ENCODE results near the gene ABCC1. TPM values are rescaled to one million over a fixed set of nuclear protein-coding genes. Genes with fewer than 3 reads are reported as not detected.

The ABCC1 gene
- polyA plus RNA-seq, 1 donor (not counting 4 experiments of a cell fraction or from before 2014, with no cell fraction given) = 19.4 TPM

DNA sequence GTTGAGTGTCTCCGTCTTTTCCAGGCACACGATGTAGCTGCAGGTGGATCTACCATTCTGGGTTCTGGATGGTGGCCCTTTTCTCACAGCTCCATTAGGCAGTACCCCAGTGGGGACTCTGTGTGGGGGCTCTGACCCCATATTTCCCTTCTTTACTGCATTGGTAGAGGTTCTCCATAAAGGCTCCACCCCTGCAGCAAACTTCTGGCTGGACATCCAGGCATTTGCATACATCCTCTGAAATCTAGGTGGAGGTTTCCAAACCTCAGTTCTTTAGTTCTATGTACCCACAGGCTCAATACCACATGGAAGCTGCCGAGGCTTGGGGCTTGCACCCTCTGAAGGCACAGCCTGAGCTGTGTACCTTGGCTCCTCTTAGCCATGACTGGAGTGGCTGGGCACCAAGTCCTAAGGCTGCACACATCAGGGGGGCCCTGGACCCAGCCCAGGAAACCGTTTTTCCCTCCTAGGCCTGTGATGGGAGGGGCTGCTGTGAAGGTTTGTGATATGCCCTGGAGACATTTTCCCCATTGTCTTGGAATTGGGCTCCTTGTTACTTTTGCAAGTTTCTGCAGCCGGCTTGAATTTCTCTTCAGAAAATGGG is 14.0 kb downstream of the ABCC1 start:
- H2AFZ ChIP-seq (ENCODE audit: control insufficient read depth, low read length) = no peak overlapping the region
- no peak overlapping the region for H3K9ac ChIP-seq (ENCODE audit: control insufficient read depth, extremely low read depth, insufficient read depth, low read length)
- FAIRE-seq (no peak), DNase-seq (ENCODE audit: low read depth, low spot score) (no peak)
- no peak overlapping the region for H3K27ac ChIP-seq (ENCODE audit: control insufficient read depth, insufficient read depth, low read length)
- H3K4me2 ChIP-seq (ENCODE audit: control insufficient read depth, extremely low read depth, insufficient read depth, low read depth, low read length) = no peak overlapping the region
- no peaks in the 10 kb centered on the region for H3K27me3 ChIP-seq (ENCODE audit: control insufficient read depth, extremely low read depth, insufficient read depth, low read length)
- TF ChIP-seq EZH2 (IDR thresholded peaks at IDR 0.05; ENCODE audit: low read length) = no peak
- TF ChIP-seq, protein P1, sequence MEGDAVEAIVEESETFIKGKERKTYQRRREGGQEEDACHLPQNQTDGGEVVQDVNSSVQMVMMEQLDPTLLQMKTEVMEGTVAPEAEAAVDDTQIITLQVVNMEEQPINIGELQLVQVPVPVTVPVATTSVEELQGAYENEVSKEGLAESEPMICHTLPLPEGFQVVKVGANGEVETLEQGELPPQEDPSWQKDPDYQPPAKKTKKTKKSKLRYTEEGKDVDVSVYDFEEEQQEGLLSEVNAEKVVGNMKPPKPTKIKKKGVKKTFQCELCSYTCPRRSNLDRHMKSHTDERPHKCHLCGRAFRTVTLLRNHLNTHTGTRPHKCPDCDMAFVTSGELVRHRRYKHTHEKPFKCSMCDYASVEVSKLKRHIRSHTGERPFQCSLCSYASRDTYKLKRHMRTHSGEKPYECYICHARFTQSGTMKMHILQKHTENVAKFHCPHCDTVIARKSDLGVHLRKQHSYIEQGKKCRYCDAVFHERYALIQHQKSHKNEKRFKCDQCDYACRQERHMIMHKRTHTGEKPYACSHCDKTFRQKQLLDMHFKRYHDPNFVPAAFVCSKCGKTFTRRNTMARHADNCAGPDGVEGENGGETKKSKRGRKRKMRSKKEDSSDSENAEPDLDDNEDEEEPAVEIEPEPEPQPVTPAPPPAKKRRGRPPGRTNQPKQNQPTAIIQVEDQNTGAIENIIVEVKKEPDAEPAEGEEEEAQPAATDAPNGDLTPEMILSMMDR (optimal IDR thresholded peaks at IDR 0.05 in 1 of 3, IDR thresholded peaks at IDR 0.05 in 1 of 3, conservative IDR thresholded peaks at IDR 0.05 in 1 of 3; ENCODE audit: extremely low read depth in 1 of 3, insufficient read depth in 2 of 3, low read length in 3 of 3) = no peak
- dilution Hi-C loops (cut with MboI; ENCODE audit: extremely low pct_ligation_motif_present, low sequenced_read_pairs) = no loop called here
- peaks cover 18% of the 10 kb centered on the region for H3K4me1 ChIP-seq (ENCODE audit: control insufficient read depth, extremely low read depth, insufficient read depth, low read length)
- H3K4me3 ChIP-seq (ENCODE audit: control insufficient read depth in 2 of 3, extremely low read depth in 1 of 3, insufficient read depth in 2 of 3, low read depth in 1 of 3, low read length in 3 of 3) = no peak overlapping the region
- H4K20me1 ChIP-seq (ENCODE audit: control insufficient read depth, extremely low read depth, insufficient read depth, low read length) = peaks cover 3% of the 10 kb centered on the region
- H3K79me2 ChIP-seq (ENCODE audit: control insufficient read depth, insufficient read depth, low read length) = peaks cover 79% of the 10 kb centered on the region
- H3K9me3 ChIP-seq (ENCODE audit: control insufficient read depth, low read depth, low read length) = no peaks in the 10 kb centered on the region
- H3K9me1 ChIP-seq (ENCODE audit: control insufficient read depth, extremely low read depth, insufficient read depth, low read length) = no peaks in the 10 kb centered on the region
- no peaks in the 10 kb centered on the region for H3K36me3 ChIP-seq (ENCODE audit: control insufficient read depth in 2 of 2, extremely low read depth in 1 of 2, insufficient read depth in 2 of 2, low read length in 2 of 2)

DNA sequence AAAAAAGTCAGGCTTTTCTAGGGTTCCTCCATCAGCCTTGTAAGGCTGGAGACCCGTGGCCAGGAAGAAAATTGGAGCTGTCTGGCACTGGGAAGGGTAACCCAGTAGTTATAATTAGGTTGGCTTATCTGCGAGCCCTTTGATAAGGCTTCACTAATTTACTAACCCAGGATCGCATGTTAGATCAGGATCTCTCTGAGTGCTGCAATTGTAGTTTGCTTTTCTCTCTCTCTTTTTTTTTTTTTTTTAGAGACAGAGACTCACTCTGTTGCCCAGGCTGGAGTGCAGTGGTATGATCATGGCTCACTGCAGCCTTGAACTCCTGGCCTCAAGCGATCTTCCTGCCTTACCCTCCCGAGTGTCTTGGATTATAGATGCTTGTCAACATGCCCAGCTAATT is 17.0 kb downstream of the ABCC1 start:
- Histone ChIP-seq H3K9me3 (ENCODE audit: control insufficient read depth, low read depth, low read length) (no peaks in the 10 kb centered on the region), H3K9me1 (ENCODE audit: control insufficient read depth, extremely low read depth, insufficient read depth, low read length) (no peaks in the 10 kb centered on the region), H2AFZ (ENCODE audit: control insufficient read depth, low read length) (no peak overlapping the region), H3K27ac (ENCODE audit: control insufficient read depth, insufficient read depth, low read length) (peak overlapping the region; percentile 47), H3K9ac (ENCODE audit: control insufficient read depth, extremely low read depth, insufficient read depth, low read length) (peak overlapping the region; percentile 14), H3K36me3 (ENCODE audit: control insufficient read depth in 2 of 2, extremely low read depth in 1 of 2, insufficient read depth in 2 of 2, low read length in 2 of 2) (peaks cover 0 to 3% of the 10 kb centered on the region in 2 experiments), H3K4me3 (ENCODE audit: control insufficient read depth in 2 of 3, extremely low read depth in 1 of 3, insufficient read depth in 2 of 3, low read depth in 1 of 3, low read length in 3 of 3) (no peak overlapping the region), H4K20me1 (ENCODE audit: control insufficient read depth, extremely low read depth, insufficient read depth, low read length) (peaks cover 3% of the 10 kb centered on the region), H3K4me2 (ENCODE audit: control insufficient read depth, extremely low read depth, insufficient read depth, low read depth, low read length) (peak overlapping the region; percentile 43), H3K27me3 (ENCODE audit: control insufficient read depth, extremely low read depth, insufficient read depth, low read length) (no peaks in the 10 kb centered on the region), H3K79me2 (ENCODE audit: control insufficient read depth, insufficient read depth, low read length) (peaks cover 76% of the 10 kb centered on the region), H3K4me1 (ENCODE audit: control insufficient read depth, extremely low read depth, insufficient read depth, low read length) (peaks cover 18% of the 10 kb centered on the region)
- FAIRE-seq (no peak), DNase-seq (ENCODE audit: low read depth, low spot score) (no peak)
- TF ChIP-seq, protein P1 (optimal IDR thresholded peaks at IDR 0.05 in 1 of 3, IDR thresholded peaks at IDR 0.05 in 1 of 3, conservative IDR thresholded peaks at IDR 0.05 in 1 of 3; ENCODE audit: extremely low read depth in 1 of 3, insufficient read depth in 2 of 3, low read length in 3 of 3) = no peak
- no peak for TF ChIP-seq EZH2 (IDR thresholded peaks at IDR 0.05; ENCODE audit: low read length)
- dilution Hi-C loops (cut with MboI; ENCODE audit: extremely low pct_ligation_motif_present, low sequenced_read_pairs) = no loop called here
